Heart left ventricle (tissue), 13 donors: ENCODE measurements around the gene BTRC.

Source experiments
- POLR2A ChIP-seq, 2 donors: fragments of 450-650 bp; IDR thresholded peaks; one replicate each; pipeline ENCODE4 v1.6.1; 2017; ENCODE audit warnings: antibody characterized with exemption in 2 of 2, mild to moderate bottlenecking in 2 of 2, moderate library complexity in 2 of 2
- TF ChIP-seq, protein P1 (sequence below), 12 donors: fragments of 200-600 bp; sonication (generic) in 4 of 12; IDR thresholded peaks; one replicate each; pipeline versions ENCODE4 v1.5.0 to v1.8.0; 2018 to 2022; ENCODE audit warnings: antibody characterized with exemption in 12 of 12, mild to moderate bottlenecking in 5 of 12
- donor health status: ischemic (EF 13 %, LVEDD 7.1; RV severe dilation, severe dysfunction).
- donor health status: DM: no; HTN: yes; CAD: no.
- donor health status: DM: no; HTN: no; CAD: no.
- donor health status: ischemic (EF 25% LVEDD 6.9; RV normal size, moderate dysfunction).
- donor health status: ischemic (EF 25% LVEDD 5.7; RV mildly dilated, moderate dysfunction).
- donor health status: ischemic (EF 35%, LVEDD 5.7; RV mildly dilated, moderate dysfunction).
- donor health status: nonischemic (EF 11% LVEDD 7.7; RV severe dilation, severe dysfunction).
- donor health status: DM: yes; HTN: yes; CAD: no.
- donor health status: PGD.
- donor health status: ischemic (EF 29% LVEDD 5.4; RV normal size, mild dysfunction).
- donor health status: nonischemic (EF 23%, LVEDD 6.1; RV moderate dilation, normal function).

DNA sequence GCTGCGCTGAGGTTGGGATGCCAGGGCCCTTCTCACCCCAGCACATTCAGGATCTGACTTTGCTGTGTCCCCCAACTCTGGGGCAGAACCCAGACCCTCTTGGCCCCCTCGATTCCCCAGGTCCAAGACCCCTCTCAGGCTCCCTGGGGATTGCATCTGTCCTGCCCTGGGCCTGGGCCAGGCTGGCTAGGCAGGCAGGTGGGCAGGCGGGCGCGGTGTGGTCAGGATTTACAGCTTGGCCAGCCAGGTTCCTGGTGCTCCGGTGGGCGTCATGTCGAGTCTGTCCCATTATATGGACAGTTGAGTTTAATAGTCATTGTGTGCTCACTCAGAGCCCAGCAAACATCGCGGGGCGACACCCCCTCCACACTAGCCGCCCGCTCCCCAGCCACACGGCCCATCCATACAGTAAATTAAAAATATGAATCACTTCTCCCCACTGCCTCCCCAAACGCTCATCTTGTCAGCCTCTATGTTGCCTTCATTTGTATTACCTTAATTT lies 210.6 kb downstream of the BTRC start:
- TF ChIP-seq, protein P1, sequence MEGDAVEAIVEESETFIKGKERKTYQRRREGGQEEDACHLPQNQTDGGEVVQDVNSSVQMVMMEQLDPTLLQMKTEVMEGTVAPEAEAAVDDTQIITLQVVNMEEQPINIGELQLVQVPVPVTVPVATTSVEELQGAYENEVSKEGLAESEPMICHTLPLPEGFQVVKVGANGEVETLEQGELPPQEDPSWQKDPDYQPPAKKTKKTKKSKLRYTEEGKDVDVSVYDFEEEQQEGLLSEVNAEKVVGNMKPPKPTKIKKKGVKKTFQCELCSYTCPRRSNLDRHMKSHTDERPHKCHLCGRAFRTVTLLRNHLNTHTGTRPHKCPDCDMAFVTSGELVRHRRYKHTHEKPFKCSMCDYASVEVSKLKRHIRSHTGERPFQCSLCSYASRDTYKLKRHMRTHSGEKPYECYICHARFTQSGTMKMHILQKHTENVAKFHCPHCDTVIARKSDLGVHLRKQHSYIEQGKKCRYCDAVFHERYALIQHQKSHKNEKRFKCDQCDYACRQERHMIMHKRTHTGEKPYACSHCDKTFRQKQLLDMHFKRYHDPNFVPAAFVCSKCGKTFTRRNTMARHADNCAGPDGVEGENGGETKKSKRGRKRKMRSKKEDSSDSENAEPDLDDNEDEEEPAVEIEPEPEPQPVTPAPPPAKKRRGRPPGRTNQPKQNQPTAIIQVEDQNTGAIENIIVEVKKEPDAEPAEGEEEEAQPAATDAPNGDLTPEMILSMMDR (IDR thresholded peaks at IDR 0.05), result no peak
- no peak for TF ChIP-seq POLR2A (IDR thresholded peaks at IDR 0.05)
